ENCODE results near the gene GANC. TPM values are rescaled to one million over a fixed set of nuclear protein-coding genes. Genes with fewer than 3 reads are reported as not detected.

GANC gene
- total RNA-seq, 2 donors from 2014 or later: 6.6 to 12.7 TPM

- Histone ChIP-seq H3K4me1 (peaks cover 0 to 38% of the 10 kb centered on the region in 2 donors), H3K27ac (peak overlapping the region; percentile 99), H3K27me3 (no peaks in the 10 kb centered on the region), H3K4me3 (no peak overlapping the region), H3K36me3 (peaks cover 12% of the 10 kb centered on the region), H3K9me3 (no peaks in the 10 kb centered on the region)
- no peak for DNase-seq (ENCODE audit: low spot score)
- no peak for TF ChIP-seq CTCF (IDR thresholded peaks at IDR 0.05)
These were observed 2.9 kb downstream of the GANC start for GRCh38 chr15:42275780-42276391.

DNA sequence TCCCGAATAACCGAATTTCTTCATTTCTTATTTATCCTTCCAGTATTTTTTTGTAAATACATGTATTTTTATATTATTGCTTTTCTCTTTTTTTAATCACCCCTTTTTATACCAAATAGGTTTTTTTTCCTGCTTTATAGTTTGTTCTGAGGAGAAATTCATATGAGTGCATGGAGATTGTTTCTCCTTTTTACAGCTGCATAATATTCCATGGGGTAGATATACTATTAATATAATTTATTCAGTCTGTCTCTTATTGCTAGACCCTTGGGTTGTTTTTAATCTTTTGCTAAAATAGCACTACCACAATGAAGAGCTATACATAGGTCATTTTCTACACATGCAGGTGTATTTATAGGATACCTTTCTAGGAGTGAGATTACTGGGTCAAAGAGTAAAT, 3.8 kb downstream of the GANC start:
- no peak for DNase-seq (ENCODE audit: low spot score)
- H3K4me1 ChIP-seq: peaks cover 0 to 29% of the 10 kb centered on the region in 2 donors
- no peaks in the 10 kb centered on the region for H3K9me3 ChIP-seq
- H3K27ac ChIP-seq: no peak overlapping the region
- H3K27me3 ChIP-seq: no peaks in the 10 kb centered on the region
- H3K36me3 ChIP-seq: peaks cover 21% of the 10 kb centered on the region
- no peak for TF ChIP-seq CTCF (IDR thresholded peaks at IDR 0.05)
- no peak overlapping the region for H3K4me3 ChIP-seq

DNA sequence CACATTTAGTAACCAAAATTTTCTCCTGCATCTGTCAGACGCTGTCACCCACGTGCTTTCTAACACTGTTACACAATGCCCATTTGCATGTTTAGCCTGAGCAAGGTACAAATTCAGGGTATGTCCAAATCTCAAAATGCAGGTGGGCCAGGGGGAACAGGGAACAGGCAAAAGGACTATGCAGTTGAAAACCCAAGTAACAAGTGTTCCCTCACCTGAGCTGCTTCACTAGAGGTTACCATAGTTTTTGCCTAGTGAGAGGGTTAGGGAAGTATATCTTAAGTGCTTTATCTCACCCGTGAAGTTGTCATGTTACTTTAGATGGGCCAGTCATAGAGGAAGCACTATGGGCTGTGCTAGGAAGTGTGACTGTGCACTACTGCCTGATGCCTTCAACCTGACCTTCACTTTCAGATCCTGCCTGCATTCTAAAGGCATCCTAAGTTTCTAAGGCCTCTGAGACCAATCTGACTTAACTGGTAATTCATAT, 6.3 kb downstream of the GANC start:
- Histone ChIP-seq H3K4me1 (peaks cover 0 to 20% of the 10 kb centered on the region in 2 donors), H3K27me3 (no peaks in the 10 kb centered on the region), H3K9me3 (no peaks in the 10 kb centered on the region), H3K27ac (no peak overlapping the region), H3K4me3 (no peak overlapping the region), H3K36me3 (peaks cover 33% of the 10 kb centered on the region)
- DNase-seq (ENCODE audit: low spot score): no peak
- no peak for TF ChIP-seq CTCF (IDR thresholded peaks at IDR 0.05)

GRCh38 chr15:42282344-42282743, 9.3 kb downstream of the GANC start:
- Histone ChIP-seq H3K9me3 (no peaks in the 10 kb centered on the region), H3K36me3 (peaks cover 35% of the 10 kb centered on the region), H3K27me3 (no peaks in the 10 kb centered on the region), H3K4me3 (no peak overlapping the region), H3K27ac (no peak overlapping the region), H3K4me1 (no peaks in the 10 kb centered on the region)
- DNase-seq (ENCODE audit: low spot score): no peak
- TF ChIP-seq CTCF (IDR thresholded peaks at IDR 0.05): no peak

DNA sequence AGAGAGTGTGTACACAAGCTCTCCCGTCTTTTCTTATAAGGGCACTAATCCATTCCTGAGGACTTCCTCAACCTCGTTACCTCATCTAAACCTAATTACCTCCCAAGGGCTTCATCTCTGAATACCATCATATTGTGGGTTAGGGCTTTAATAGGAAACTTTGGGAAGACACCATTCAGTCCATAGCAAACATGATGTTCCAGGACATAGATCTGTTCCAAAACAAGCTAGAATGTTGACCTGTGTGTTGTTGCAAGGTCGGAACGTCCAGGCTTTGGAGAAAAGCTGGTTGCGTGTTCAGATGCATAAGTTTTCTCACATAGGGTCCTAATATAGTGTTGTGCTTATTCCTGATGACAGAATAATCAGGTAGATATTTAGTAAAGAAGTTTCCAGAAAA, 9.9 kb downstream of the GANC start:
- TF ChIP-seq CTCF (IDR thresholded peaks at IDR 0.05): no peak
- H3K4me3 ChIP-seq: no peak overlapping the region
- H3K36me3 ChIP-seq: peaks cover 35% of the 10 kb centered on the region

GRCh38 chr15:42283671-42284070, 10.7 kb downstream of the GANC start:
- Histone ChIP-seq H3K27ac (no peak overlapping the region), H3K36me3 (peaks cover 33% of the 10 kb centered on the region), H3K27me3 (no peaks in the 10 kb centered on the region), H3K4me1 (no peaks in the 10 kb centered on the region), H3K4me3 (no peak overlapping the region), H3K9me3 (no peaks in the 10 kb centered on the region)
- DNase-seq (ENCODE audit: low spot score): no peak
- TF ChIP-seq CTCF (IDR thresholded peaks at IDR 0.05): no peak

More for the DNA sequence above, 9.9 kb downstream of the GANC start:
- Histone ChIP-seq H3K27me3 (no peaks in the 10 kb centered on the region), H3K27ac (no peak overlapping the region), H3K9me3 (no peaks in the 10 kb centered on the region), H3K4me1 (no peaks in the 10 kb centered on the region)
- no peak for DNase-seq (ENCODE audit: low spot score)

All from right atrium auricular region (tissue), 2 donors.